ENCODE results near the gene FLNB. TPM values are rescaled to one million over a fixed set of nuclear protein-coding genes. Genes with fewer than 3 reads are reported as not detected.
A peak's percentile ranks its signal among the peaks of the same experiment; 100 is the strongest.

FLNB gene
- 10 to 100 TPM; 22.9 to 44.9 (median 29.0) TPM for total RNA-seq
- polyA plus RNA-seq, result 36.9 TPM
- long read RNA-seq, donor 1, partial matches to known transcripts, result 21 of 37 reads
- long read RNA-seq, donor 1, other reads (novel, unspliced or antisense), result 13 of 37 reads
- long read RNA-seq, donor 2, partial matches to known transcripts, result 2 of 8 reads
- long read RNA-seq, donor 2, other reads (novel, unspliced or antisense), result 3 of 8 reads
- long read RNA-seq, donor 3, partial matches to known transcripts, result 49 of 64 reads
- long read RNA-seq, donor 3, other reads (novel, unspliced or antisense), result 14 of 64 reads
- long read RNA-seq, donor 4, partial matches to known transcripts, result 8 of 13 reads
- long read RNA-seq, donor 4, other reads (novel, unspliced or antisense), result 2 of 13 reads

GRCh38 chr3:58008141-58009025, at the start of gene FLNB:
Gene FLNB (plus strand): TSS chr3:58008422. CDS start chr3:58008565, 143 bp downstream.
- no peaks in the 10 kb centered on the region for H3K9me3 ChIP-seq (ENCODE audit: control insufficient read depth, low read length)
- intact Hi-C loops (cut with DNase I), result loop anchor here (2.0 to 10.0 kb wide), 3 partner anchors 162 to 166 kb away; no protein-coding TSS in a partner anchor
- under 1% methylated on average over 91 of the region's 91 CpGs for WGBS
- ATAC-seq, result peak; percentile 88 to 90
- peaks cover 9% of the 10 kb centered on the region for H3K4me1 ChIP-seq (ENCODE audit: control insufficient read depth, insufficient read depth, low read length)
- DNase-seq, result peak; percentile 67 to 90 (median 86)
- peak within 1 kb of the TSS; percentile 91 for H3K4me3 ChIP-seq (ENCODE audit: low read length)
- no peaks in the 10 kb centered on the region for H3K27me3 ChIP-seq (ENCODE audit: control insufficient read depth, insufficient read depth)
- peak within 1 kb of the TSS; percentile 86 for H3K27ac ChIP-seq (ENCODE audit: low read length)

GRCh38 chr3:57958642-57959422, 49.4 kb upstream of the FLNB start:
- ATAC-seq (peak; percentile 61 to 94), DNase-seq (peak; percentile 68 to 77 (median 71))
- no peaks in the 10 kb centered on the region for H3K27me3 ChIP-seq (ENCODE audit: control insufficient read depth, insufficient read depth)
- intact Hi-C loops (cut with DNase I), result no loop called here
- no peaks in the 10 kb centered on the region for H3K9me3 ChIP-seq (ENCODE audit: control insufficient read depth, low read length)
- H3K4me1 ChIP-seq (ENCODE audit: control insufficient read depth, insufficient read depth, low read length), result no peaks in the 10 kb centered on the region
- 66% methylated on average over 13 of the region's 13 CpGs for WGBS
- H3K27ac ChIP-seq (ENCODE audit: low read length), result peak overlapping the region; percentile 38
- no peak overlapping the region for H3K4me3 ChIP-seq (ENCODE audit: low read length)

GRCh38 chr3:57959423-57960173, 48.6 kb upstream of the FLNB start:
- no peak overlapping the region for H3K4me3 ChIP-seq (ENCODE audit: low read length)
- H3K27ac ChIP-seq (ENCODE audit: low read length), result peak overlapping the region; percentile 38
- ATAC-seq, result peak; percentile 22 to 77
- WGBS, result 36% methylated on average over 19 of the region's 19 CpGs
- intact Hi-C loops (cut with DNase I), result no loop called here
- DNase-seq, result peak in 2 of 3 donors; percentile 53 to 68
- no peaks in the 10 kb centered on the region for H3K27me3 ChIP-seq (ENCODE audit: control insufficient read depth, insufficient read depth)
- H3K9me3 ChIP-seq (ENCODE audit: control insufficient read depth, low read length), result no peaks in the 10 kb centered on the region
- no peaks in the 10 kb centered on the region for H3K4me1 ChIP-seq (ENCODE audit: control insufficient read depth, insufficient read depth, low read length)

- WGBS, result 63% methylated on average over 4 of the region's 4 CpGs
- intact Hi-C loops (cut with DNase I), result no loop called here
- peak in 1 of 3 donors; percentile 25 for DNase-seq
- Histone ChIP-seq H3K4me3 (ENCODE audit: low read length) (no peak overlapping the region), H3K27ac (ENCODE audit: low read length) (peak overlapping the region; percentile 38), H3K9me3 (ENCODE audit: control insufficient read depth, low read length) (no peaks in the 10 kb centered on the region), H3K27me3 (ENCODE audit: control insufficient read depth, insufficient read depth) (no peaks in the 10 kb centered on the region), H3K4me1 (ENCODE audit: control insufficient read depth, insufficient read depth, low read length) (no peaks in the 10 kb centered on the region)
- no peak for ATAC-seq
These were observed 48.1 kb upstream of the FLNB start for GRCh38 chr3:57960174-57960505.

GRCh38 chr3:57961177-57961827, 46.9 kb upstream of the FLNB start:
- ATAC-seq (no peak), DNase-seq (peak in 1 of 3 donors; percentile 46)
- Histone ChIP-seq H3K9me3 (ENCODE audit: control insufficient read depth, low read length) (no peaks in the 10 kb centered on the region), H3K27ac (ENCODE audit: low read length) (no peak overlapping the region), H3K27me3 (ENCODE audit: control insufficient read depth, insufficient read depth) (no peaks in the 10 kb centered on the region), H3K4me1 (ENCODE audit: control insufficient read depth, insufficient read depth, low read length) (no peaks in the 10 kb centered on the region), H3K4me3 (ENCODE audit: low read length) (no peak overlapping the region)
- WGBS, result 82% methylated on average over 21 of the region's 21 CpGs
- intact Hi-C loops (cut with DNase I), result no loop called here

GRCh38 chr3:57961828-57962447, 46.3 kb upstream of the FLNB start:
- no peak overlapping the region for H3K27ac ChIP-seq (ENCODE audit: low read length)

GRCh38 chr3:57962448-57962834, 45.8 kb upstream of the FLNB start:
- DNase-seq (peak in 1 of 3 donors; percentile 2), ATAC-seq (no peak)
- WGBS, result 88% methylated on average over 6 of the region's 6 CpGs
- Histone ChIP-seq H3K4me3 (ENCODE audit: low read length) (no peak overlapping the region), H3K4me1 (ENCODE audit: control insufficient read depth, insufficient read depth, low read length) (no peaks in the 10 kb centered on the region), H3K9me3 (ENCODE audit: control insufficient read depth, low read length) (no peaks in the 10 kb centered on the region), H3K27me3 (ENCODE audit: control insufficient read depth, insufficient read depth) (no peaks in the 10 kb centered on the region), H3K27ac (ENCODE audit: low read length) (no peak overlapping the region)
- intact Hi-C loops (cut with DNase I), result no loop called here

More at GRCh38 chr3:57961828-57962447, 46.3 kb upstream of the FLNB start:
- DNase-seq, result peak in 1 of 3 donors; percentile 2
- intact Hi-C loops (cut with DNase I), result no loop called here
- no peak for ATAC-seq
- Histone ChIP-seq H3K4me3 (ENCODE audit: low read length) (no peak overlapping the region), H3K4me1 (ENCODE audit: control insufficient read depth, insufficient read depth, low read length) (no peaks in the 10 kb centered on the region), H3K9me3 (ENCODE audit: control insufficient read depth, low read length) (no peaks in the 10 kb centered on the region), H3K27me3 (ENCODE audit: control insufficient read depth, insufficient read depth) (no peaks in the 10 kb centered on the region)
- 82% methylated on average over 5 of the region's 5 CpGs for WGBS

- Histone ChIP-seq H3K4me3 (ENCODE audit: low read length) (no peak overlapping the region), H3K9me3 (ENCODE audit: control insufficient read depth, low read length) (no peaks in the 10 kb centered on the region), H3K27ac (ENCODE audit: low read length) (no peak overlapping the region), H3K27me3 (ENCODE audit: control insufficient read depth, insufficient read depth) (no peaks in the 10 kb centered on the region), H3K4me1 (ENCODE audit: control insufficient read depth, insufficient read depth, low read length) (no peaks in the 10 kb centered on the region)
- DNase-seq (peak in 2 of 3 donors; percentile 34 to 41), ATAC-seq (no peak)
- WGBS, result 53% methylated on average over 7 of the region's 7 CpGs
- intact Hi-C loops (cut with DNase I), result no loop called here
These were observed 44.3 kb upstream of the FLNB start for GRCh38 chr3:57963811-57964346.

- no peaks in the 10 kb centered on the region for H3K4me1 ChIP-seq (ENCODE audit: control insufficient read depth, insufficient read depth, low read length)
- 31% methylated on average over 4 of the region's 4 CpGs for WGBS
- no peaks in the 10 kb centered on the region for H3K9me3 ChIP-seq (ENCODE audit: control insufficient read depth, low read length)
- H3K4me3 ChIP-seq (ENCODE audit: low read length), result no peak overlapping the region
- intact Hi-C loops (cut with DNase I), result no loop called here
- DNase-seq, result peak in 2 of 3 donors; percentile 18 to 57
- no peak for ATAC-seq
- no peaks in the 10 kb centered on the region for H3K27me3 ChIP-seq (ENCODE audit: control insufficient read depth, insufficient read depth)
- no peak overlapping the region for H3K27ac ChIP-seq (ENCODE audit: low read length)
These were observed 41.4 kb upstream of the FLNB start for GRCh38 chr3:57966829-57967228.

All from right cardiac atrium (tissue), 5 donors.